Fibroblast of the aortic adventitia (primary cell): Measurements from ENCODE around the gene METTL4. TPM values are rescaled to one million over a fixed set of nuclear protein-coding genes. Genes with fewer than 3 reads are reported as not detected.

Experiments used
- DNase-seq: peaks from one replicate; pipeline ENCODE4 v3.0.0-alpha.2; 2010; ENCODE audit warnings: low read depth
- H3K4me3 ChIP-seq: 2 replicates; pipeline ENCODE4 v1.5.1; 2011; ENCODE audit warnings: low read depth, mild to moderate bottlenecking, control low read depth, low read length, moderate library complexity
- CTCF ChIP-seq: IDR thresholded peaks from 2 replicates; pipeline ENCODE4 v1.5.1; 2011; ENCODE audit warnings: mild to moderate bottlenecking, low read length, control low read depth, inconsistent platforms; ENCODE audit not compliant: insufficient read depth
- total RNA-seq: library from RNA; depleted of rRNA; stranded (reverse); fragments of >200 nt; gene quantifications from 2 replicates; pipeline ENCODE4 v1.2.3, GENCODE V29; 2012; ENCODE audit warnings: low replicate concordance

The METTL4 gene
- total RNA-seq, 1 donor = 22.1 TPM

DNA sequence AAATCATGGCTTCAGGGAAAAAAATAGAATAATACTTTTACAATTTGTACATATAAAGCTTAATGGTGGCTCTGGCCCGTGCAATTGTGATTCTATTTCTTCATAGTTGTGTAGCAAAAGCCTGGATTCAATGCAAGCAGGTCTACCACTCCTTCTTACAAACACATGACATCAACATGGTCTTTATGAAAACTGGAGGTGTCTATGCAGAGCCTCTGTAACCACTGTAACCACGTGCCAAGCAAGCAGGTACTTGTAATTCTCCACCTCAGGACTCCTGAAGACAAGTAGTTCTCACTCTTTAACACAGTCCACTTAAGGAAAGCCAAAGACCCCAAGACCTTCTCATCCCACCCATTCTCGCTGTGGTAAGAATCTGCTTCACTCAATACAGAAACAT, 62.6 kb downstream of the METTL4 start:
- TF ChIP-seq CTCF = no peak
- no peak overlapping the region for H3K4me3 ChIP-seq
- DNase-seq = no peak

GRCh38 chr18:2508155-2508554, 63.1 kb downstream of the METTL4 start:
- no peak for DNase-seq
- no peak for TF ChIP-seq CTCF

DNA sequence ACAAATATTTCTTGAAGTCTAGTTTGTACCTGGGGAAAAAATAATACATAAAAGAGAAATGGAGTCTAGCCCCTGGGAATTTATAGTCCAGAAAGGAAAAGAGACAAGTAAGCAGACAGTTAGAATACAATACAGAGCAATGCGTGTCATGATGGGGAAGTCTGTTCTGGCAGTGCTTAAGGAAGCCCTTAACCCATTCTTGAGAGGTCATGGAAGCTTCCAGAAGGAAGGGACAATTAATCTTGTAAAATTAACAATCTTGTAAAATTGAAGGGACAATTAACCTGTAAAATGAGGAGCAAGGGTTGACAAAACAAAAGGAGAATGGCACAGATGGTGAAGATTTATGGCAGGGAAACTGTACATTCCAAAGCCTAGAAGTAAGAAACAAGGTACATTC, 66.7 kb downstream of the METTL4 start:
- no peak overlapping the region for H3K4me3 ChIP-seq
- DNase-seq = no peak
- no peak for TF ChIP-seq CTCF

More at GRCh38 chr18:2508155-2508554, 63.1 kb downstream of the METTL4 start:
- H3K4me3 ChIP-seq = no peak overlapping the region

DNA sequence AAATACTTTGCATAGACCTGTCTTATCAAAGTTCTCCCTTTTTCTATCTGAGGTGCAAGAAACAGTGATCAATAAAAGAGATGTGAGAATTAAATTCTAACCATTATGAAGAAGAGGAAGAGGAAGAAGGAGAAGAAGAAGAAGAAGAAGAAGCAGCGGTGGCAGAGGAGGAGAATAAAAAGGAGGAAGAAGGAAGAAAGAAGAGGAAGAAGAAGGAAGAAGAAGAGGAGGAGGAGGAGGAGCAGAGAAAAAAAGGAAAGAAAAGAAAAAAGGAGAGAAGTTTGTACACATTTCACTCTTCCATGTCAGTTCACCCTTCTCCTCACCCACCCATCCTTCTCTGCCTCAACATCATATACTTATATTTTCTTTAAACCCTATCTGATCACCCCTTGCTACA, 68.4 kb downstream of the METTL4 start:
- TF ChIP-seq CTCF = no peak
- no peak overlapping the region for H3K4me3 ChIP-seq
- DNase-seq = no peak

GRCh38 chr18:2502394-2502793, 68.9 kb downstream of the METTL4 start:
- H3K4me3 ChIP-seq = no peak overlapping the region
- no peak for TF ChIP-seq CTCF
- DNase-seq = no peak

DNA sequence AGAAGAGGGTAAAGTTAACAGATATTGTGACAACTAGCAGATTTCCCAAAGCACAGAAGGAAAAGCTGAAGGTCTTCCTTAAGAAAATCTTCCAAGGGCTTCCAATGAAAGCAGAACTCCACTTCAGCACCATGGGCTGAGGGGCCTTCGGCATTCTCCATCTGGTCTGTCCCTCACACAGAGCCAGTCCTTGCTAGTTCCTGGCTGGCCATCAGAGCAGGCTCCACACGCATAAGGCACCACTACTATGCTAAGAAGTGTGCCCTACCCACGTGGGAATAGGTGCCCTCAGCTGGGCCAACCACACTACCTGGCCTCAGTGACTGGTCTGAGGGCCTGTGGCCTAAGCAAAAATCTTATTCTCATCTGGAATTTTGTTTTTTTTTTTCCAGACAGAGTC, 73.5 kb downstream of the METTL4 start:
- DNase-seq = no peak
- H3K4me3 ChIP-seq = no peak overlapping the region
- TF ChIP-seq CTCF = no peak

GRCh38 chr18:2495381-2495780, 75.9 kb downstream of the METTL4 start:
- DNase-seq = no peak
- TF ChIP-seq CTCF = no peak

More at GRCh38 chr18:2495381-2495780, 75.9 kb downstream of the METTL4 start:
- H3K4me3 ChIP-seq = no peak overlapping the region
